ENCODE results near the gene SLC25A36.
"Not testable (repeated sequence)": the region's sequence is repeated elsewhere in the genome, so short reads cannot be mapped to it uniquely, and the experiment has no call there.

GRCh38 chr3:141017366-141018322 is 76.0 kb downstream of the SLC25A36 start:
- not testable (repeated sequence) for TF ChIP-seq CTCF, POLR2A, EP300, POLR2AphosphoS5 (IDR thresholded peaks at IDR 0.05)
